ENCODE measurements around the gene LRRC38.

The LRRC38 gene

DNA sequence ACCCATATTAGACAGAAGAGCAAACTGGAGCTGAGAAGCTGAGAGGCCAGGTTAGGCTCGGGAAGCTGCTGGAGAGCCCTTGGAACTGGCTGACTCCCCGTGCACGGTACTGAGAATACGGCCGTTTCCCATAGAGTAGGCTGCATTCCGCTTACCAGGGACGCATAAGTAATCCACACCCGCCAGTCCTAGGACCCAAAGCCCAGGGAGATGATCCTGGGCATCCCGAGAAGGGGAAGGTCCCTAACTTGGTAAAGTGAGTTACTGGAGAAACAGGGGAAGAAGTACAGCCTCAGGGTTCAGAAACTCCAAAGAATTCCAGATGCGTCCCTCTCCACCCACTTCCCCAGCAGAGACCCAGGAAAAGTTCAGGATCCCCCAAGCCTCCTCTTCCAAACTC, 1.3 kb downstream of the LRRC38 start:
- POLR2A ChIA-PET = no interaction called here
- no peak for DNase-seq (ENCODE audit: extremely low spot score)
- TF ChIP-seq, protein P1, sequence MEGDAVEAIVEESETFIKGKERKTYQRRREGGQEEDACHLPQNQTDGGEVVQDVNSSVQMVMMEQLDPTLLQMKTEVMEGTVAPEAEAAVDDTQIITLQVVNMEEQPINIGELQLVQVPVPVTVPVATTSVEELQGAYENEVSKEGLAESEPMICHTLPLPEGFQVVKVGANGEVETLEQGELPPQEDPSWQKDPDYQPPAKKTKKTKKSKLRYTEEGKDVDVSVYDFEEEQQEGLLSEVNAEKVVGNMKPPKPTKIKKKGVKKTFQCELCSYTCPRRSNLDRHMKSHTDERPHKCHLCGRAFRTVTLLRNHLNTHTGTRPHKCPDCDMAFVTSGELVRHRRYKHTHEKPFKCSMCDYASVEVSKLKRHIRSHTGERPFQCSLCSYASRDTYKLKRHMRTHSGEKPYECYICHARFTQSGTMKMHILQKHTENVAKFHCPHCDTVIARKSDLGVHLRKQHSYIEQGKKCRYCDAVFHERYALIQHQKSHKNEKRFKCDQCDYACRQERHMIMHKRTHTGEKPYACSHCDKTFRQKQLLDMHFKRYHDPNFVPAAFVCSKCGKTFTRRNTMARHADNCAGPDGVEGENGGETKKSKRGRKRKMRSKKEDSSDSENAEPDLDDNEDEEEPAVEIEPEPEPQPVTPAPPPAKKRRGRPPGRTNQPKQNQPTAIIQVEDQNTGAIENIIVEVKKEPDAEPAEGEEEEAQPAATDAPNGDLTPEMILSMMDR (IDR thresholded peaks at IDR 0.05; ENCODE audit: control extremely low read depth, extremely low read depth, low read depth, missing control alignments) = no peak
- CTCF ChIA-PET = no interaction called here

DNA sequence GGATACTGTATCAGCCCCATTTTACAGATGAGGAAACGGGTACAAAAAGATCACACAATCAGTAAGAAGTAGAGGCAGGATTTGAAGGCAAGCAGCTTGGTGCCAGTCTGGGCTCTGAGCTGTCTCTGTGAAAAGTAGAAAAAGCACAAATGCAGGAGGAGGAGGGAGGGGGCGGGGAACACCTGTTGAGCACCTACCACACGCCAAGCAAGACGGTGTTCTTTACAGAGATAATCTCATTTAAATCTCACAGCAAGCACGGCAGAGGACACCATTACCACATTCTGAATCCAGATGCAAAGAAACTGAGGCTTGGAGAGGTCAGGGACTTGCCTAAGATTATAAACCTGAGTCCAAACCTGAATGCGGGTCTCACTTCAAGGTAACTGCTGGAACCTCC, 3.3 kb downstream of the LRRC38 start:
- POLR2A ChIA-PET = no interaction called here
- CTCF ChIA-PET = no interaction called here
- TF ChIP-seq, protein P1 (IDR thresholded peaks at IDR 0.05; ENCODE audit: control extremely low read depth, extremely low read depth, low read depth, missing control alignments) = no peak
- DNase-seq (ENCODE audit: extremely low spot score) = no peak

DNA sequence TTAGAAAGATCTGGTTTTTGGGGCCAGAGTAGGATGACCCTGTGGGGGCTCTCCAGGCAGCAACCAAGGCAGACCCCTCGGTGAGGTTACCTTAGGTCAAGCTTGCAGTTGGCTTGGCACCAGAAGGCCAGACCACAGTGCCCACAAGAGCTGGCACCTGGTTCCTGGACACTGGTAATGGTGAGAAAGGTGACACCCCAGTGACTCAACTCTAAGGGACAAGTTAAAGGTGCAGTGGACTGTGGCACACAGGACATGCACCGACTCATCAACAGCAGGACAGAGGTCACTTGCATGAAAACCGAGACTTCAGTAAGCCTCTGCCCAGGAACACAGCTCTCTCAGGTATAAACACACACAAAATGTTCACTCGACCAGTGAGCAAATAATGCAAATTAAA, 6.7 kb downstream of the LRRC38 start:
- DNase-seq (ENCODE audit: extremely low spot score) = no peak
- TF ChIP-seq, protein P1 (IDR thresholded peaks at IDR 0.05; ENCODE audit: control extremely low read depth, extremely low read depth, low read depth, missing control alignments) = no peak
- CTCF ChIA-PET = no interaction called here
- POLR2A ChIA-PET = no interaction called here

DNA sequence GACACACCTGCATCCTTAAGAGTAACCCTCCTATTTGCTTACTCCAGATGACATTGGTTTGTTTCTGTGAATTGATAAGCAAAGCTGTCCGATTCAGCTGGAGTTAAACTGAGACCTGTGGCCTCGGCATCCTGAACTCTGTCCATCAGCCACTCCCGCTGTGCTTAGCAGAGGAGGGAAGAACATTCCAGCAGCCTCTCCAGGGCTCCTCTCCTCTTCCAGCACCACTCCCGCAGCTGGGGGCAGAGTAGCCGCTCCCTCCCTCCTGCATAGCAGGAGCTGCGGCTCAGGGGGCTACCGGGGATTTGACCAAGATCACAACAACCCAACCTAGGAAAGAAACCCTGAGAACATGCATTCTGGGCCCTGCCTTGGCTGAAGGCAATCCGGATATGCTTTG, 8.8 kb downstream of the LRRC38 start:
- POLR2A ChIA-PET = no interaction called here
- TF ChIP-seq, protein P1 (IDR thresholded peaks at IDR 0.05; ENCODE audit: control extremely low read depth, extremely low read depth, low read depth, missing control alignments) = no peak
- no peak for DNase-seq (ENCODE audit: extremely low spot score)
- CTCF ChIA-PET = no interaction called here

DNA sequence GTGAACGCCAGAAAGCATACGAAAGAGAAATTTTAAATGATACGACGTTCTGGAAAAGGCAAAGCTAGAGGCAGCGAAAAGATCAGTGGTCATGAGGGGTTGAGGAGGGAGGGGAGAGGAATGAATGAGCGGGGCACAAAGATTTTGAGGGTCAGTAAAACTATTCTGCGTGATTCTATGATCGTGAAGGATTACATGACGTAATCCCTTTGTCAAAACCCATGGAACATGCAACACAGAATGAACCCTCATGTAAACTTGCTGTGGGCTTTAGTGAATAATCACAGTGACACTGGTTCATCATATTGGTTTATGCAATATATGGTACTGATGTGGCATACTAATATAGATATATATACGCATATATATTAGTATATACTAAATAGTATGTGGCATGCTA, 13.0 kb downstream of the LRRC38 start:
- TF ChIP-seq, protein P1 (IDR thresholded peaks at IDR 0.05; ENCODE audit: control extremely low read depth, extremely low read depth, low read depth, missing control alignments) = no peak
- POLR2A ChIA-PET = no interaction called here
- DNase-seq (ENCODE audit: extremely low spot score) = no peak
- CTCF ChIA-PET = no interaction called here

DNA sequence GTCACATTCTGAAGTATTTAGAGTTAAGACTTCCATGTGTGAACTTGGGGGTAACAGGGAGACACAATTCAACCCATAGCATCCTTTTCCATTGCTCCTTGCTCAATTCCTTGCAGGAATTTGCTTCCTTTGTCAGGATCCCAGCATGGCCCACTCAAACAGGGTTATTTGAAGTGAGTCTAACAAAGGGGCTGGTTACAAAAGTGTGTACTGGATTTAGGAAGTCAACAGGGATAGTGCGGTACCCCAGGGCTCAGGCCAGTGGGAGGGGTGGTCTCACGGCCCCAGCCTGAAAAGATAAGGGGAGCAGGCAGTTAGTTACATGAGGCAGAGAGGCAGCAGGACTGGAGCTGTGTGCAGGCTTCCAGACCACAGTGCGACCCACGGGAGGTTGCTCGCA, 14.4 kb downstream of the LRRC38 start:
- ChIA-PET POLR2A (no interaction called here), CTCF (no interaction called here)
- TF ChIP-seq, protein P1 (IDR thresholded peaks at IDR 0.05; ENCODE audit: control extremely low read depth, extremely low read depth, low read depth, missing control alignments) = no peak
- no peak for DNase-seq (ENCODE audit: extremely low spot score)

DNA sequence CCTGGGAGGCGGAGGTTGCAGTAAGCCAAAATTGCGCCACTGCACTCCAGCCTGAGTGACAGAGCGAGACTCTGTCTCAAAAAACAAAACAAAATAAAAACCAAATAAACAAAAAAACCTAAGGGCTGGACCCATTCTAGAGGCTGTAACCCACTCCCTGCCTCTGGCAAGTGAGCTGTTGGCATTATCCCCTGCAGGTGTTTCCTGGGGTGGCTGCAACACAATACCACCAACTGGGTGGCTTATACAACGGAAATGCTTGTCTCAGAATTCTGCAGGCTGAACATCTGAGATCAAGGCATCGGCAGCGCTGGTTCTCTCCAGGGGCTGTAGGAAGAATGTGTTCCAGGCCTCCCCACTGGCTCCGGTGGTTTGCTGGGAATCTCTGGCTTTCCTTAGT, 15.2 kb downstream of the LRRC38 start:
- ChIA-PET CTCF (no interaction called here), POLR2A (no interaction called here)
- no peak for DNase-seq (ENCODE audit: extremely low spot score)
- TF ChIP-seq, protein P1 (IDR thresholded peaks at IDR 0.05; ENCODE audit: control extremely low read depth, extremely low read depth, low read depth, missing control alignments) = no peak
